ENCODE measurements around the gene ANAPC15.

ANAPC15 gene

DNA sequence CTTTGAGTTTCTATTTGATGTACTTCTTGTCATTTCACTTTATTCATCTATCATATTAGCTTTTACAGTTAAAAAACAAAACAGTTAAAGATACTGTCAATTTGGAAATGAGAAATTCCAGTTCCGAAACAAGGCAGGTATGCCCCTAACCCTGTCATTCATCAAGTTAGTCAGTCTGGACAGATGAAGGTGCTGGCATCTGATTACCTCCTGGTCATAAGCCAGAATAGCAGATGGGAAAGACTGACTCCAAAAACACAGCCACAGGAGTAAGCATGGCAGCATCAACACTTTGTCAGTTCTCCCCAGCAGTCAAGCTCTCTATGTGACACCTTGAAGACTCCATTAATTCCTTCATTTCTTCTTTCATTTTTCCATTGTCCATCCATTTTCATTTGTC lies 27.5 kb downstream of the ANAPC15 start:
- TF ChIP-seq, protein P1, sequence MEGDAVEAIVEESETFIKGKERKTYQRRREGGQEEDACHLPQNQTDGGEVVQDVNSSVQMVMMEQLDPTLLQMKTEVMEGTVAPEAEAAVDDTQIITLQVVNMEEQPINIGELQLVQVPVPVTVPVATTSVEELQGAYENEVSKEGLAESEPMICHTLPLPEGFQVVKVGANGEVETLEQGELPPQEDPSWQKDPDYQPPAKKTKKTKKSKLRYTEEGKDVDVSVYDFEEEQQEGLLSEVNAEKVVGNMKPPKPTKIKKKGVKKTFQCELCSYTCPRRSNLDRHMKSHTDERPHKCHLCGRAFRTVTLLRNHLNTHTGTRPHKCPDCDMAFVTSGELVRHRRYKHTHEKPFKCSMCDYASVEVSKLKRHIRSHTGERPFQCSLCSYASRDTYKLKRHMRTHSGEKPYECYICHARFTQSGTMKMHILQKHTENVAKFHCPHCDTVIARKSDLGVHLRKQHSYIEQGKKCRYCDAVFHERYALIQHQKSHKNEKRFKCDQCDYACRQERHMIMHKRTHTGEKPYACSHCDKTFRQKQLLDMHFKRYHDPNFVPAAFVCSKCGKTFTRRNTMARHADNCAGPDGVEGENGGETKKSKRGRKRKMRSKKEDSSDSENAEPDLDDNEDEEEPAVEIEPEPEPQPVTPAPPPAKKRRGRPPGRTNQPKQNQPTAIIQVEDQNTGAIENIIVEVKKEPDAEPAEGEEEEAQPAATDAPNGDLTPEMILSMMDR (IDR thresholded peaks at IDR 0.05; ENCODE audit: insufficient read depth, missing control alignments): no peak
- FAIRE-seq: no peak
- no peak for DNase-seq (ENCODE audit: insufficient read length, low spot score)

DNA sequence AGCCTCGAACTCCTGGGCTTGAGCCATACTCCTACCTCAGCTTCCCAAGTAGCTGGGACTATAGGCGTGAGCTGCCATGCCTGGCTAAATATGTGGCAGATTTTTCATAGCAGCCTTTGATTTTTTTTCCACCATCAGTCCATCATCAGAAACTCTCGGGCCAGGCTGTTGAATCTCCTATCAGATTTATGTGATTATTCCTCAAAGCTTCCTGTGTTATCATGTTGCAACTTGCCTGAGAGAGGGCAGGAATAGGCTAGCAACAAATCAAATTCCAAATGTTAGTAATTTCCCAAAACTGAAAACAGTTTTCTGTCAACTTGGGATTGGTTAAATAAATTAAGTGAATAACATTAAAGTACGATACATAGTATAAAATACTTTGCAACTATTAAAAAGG lies 28.4 kb downstream of the ANAPC15 start:
- DNase-seq (ENCODE audit: insufficient read length, low spot score): no peak
- no peak for FAIRE-seq
- TF ChIP-seq, protein P1 (IDR thresholded peaks at IDR 0.05; ENCODE audit: insufficient read depth, missing control alignments): no peak

DNA sequence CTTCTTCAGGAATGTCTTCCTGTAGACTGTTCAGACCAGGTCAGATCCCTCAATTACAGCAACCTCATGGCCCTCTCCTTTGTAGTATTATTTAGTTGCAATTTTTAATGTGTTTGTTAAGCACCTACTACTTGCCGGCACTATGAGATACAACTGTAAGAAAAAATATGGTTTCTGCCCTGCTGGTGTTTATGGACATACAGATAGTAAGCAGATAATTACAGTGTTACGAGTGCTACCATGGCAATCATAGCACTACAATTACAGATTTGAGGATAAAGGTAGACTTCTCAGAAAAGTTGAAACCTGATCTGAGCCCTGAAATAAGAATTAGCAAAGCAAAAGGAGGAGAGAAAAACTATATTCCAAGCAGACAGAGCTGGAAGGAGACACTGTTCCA lies 29.1 kb downstream of the ANAPC15 start:
- TF ChIP-seq, protein P1 (IDR thresholded peaks at IDR 0.05; ENCODE audit: insufficient read depth, missing control alignments): no peak
- FAIRE-seq: no peak
- no peak for DNase-seq (ENCODE audit: insufficient read length, low spot score)

DNA sequence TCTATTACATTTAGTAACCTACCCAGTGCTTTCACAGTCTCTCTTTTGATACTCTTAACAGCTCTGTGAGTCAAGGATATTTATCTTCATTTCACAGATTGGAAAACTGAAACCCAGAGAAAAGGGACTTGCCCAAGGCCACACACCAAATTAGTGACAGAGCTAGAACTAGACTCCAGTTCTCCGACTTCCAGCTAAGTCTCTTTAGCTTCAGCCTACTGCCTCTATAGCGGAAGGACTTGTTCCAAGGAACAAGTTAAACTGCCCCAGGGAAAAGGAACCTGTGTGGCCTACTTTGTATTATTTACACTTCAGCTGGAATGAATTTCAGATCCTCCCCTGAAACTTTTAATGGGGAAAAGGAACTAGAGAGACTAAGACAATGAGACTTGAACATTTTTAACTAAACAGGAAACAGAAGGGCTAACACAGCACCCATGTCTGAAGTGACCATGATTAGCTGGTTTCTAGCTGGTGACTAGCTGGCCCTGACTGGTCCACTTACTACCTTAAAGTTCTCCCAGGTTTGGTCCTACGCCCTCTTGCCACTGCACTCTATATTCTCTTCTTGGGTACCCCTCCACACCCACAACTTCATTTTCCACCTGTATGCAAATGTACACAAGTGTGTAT lies 30.6 kb downstream of the ANAPC15 start:
- TF ChIP-seq, protein P1 (IDR thresholded peaks at IDR 0.05; ENCODE audit: insufficient read depth, missing control alignments): no peak
- no peak for FAIRE-seq
- no peak for DNase-seq (ENCODE audit: insufficient read length, low spot score)

DNA sequence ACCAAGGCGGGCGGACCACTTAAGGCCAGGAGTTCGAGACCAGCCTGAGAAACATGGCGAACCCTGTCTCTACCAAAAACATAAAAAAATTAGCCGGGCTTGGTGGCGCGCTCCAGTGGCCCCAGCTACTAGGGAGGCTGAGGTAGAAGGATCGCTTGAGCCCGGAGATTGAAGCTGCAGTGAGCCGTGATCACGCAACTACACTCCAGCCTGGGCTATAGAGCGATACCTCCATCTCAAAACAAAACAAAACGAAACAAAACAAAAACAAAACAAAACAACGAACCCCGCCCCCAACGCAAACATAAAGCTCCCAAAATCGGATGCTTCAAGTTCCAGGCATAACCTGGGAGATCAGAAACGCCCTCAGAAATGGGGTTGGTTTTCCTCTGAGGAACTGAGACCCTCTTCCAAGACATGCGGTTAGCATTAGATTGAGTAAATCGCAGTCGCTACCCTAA lies 31.3 kb downstream of the ANAPC15 start:
- no peak for FAIRE-seq
- TF ChIP-seq, protein P1 (IDR thresholded peaks at IDR 0.05; ENCODE audit: insufficient read depth, missing control alignments): no peak
- no peak for DNase-seq (ENCODE audit: insufficient read length, low spot score)

DNA sequence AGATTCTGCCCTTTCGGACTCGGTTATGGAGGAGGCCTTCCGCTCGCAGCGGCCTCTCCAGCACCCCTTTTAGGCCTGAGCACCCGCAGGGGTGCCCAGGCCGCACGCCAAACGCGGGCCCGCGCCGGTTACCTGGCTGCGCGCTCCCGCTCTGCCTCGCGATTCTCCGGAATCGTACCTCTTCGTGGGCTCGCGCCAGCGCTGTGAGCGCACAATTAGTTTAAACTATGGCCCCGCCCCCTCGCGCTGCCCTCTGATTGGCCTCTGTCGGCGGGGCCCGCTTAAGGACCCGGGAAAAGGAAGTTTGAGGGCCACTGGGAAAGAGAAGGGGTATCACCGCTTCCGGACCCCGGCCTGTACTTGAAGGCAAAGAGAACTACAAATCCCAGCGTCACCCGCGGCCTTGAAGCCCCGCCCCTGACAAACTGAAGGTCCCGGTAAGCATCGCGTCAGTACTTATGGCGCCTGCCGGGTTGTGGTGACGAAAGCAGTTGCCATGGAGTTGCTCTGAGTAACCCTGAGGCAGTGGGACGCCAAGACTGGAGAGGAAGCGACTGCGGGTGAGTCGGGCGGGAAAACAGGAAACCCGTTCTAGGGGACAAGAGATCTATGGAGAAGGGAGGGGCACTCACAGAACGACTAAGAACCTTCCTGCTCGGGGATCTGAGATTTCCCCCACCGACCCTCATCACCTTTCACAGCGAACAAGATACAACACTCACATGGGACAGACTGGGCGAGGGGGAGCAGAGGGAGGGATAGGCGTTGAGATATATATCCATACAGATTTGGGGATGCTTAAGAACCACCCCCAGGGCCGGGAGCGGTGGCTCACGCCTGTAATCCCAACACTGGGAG lies 31.9 kb downstream of the ANAPC15 start, which contains the start of the genes LRRC51 and NUMA1:
LRRC51 (plus strand) TSS at position 525 of the 858 bp plus-strand sequence. CDS start 8,234 bp downstream, outside the sequence.
NUMA1 (minus strand) TSS at position 217 of the 858 bp plus-strand sequence. CDS start 44,599 bp downstream, outside the sequence.
- DNase-seq (ENCODE audit: insufficient read length, low spot score) (peak; percentile 51), FAIRE-seq (no peak)
- TF ChIP-seq, protein P1 (IDR thresholded peaks at IDR 0.05; ENCODE audit: insufficient read depth, missing control alignments): no peak

Data from D721Med (cell line).